GM19025 (cell line): ENCODE data around the gene CFLAR.
"Not testable (repeated sequence)": the region's sequence is repeated elsewhere in the genome, so short reads cannot be mapped to it uniquely, and the experiment has no call there.

Experiments
- ATAC-seq: cut with Tn5 transposase; IDR thresholded peaks from one replicate; pipeline ENCODE4 v1.9.1; 2021; ENCODE audit warnings: mild to moderate bottlenecking, low read depth, moderate library complexity; ENCODE audit not compliant: unreplicated experiment

The CFLAR gene

DNA sequence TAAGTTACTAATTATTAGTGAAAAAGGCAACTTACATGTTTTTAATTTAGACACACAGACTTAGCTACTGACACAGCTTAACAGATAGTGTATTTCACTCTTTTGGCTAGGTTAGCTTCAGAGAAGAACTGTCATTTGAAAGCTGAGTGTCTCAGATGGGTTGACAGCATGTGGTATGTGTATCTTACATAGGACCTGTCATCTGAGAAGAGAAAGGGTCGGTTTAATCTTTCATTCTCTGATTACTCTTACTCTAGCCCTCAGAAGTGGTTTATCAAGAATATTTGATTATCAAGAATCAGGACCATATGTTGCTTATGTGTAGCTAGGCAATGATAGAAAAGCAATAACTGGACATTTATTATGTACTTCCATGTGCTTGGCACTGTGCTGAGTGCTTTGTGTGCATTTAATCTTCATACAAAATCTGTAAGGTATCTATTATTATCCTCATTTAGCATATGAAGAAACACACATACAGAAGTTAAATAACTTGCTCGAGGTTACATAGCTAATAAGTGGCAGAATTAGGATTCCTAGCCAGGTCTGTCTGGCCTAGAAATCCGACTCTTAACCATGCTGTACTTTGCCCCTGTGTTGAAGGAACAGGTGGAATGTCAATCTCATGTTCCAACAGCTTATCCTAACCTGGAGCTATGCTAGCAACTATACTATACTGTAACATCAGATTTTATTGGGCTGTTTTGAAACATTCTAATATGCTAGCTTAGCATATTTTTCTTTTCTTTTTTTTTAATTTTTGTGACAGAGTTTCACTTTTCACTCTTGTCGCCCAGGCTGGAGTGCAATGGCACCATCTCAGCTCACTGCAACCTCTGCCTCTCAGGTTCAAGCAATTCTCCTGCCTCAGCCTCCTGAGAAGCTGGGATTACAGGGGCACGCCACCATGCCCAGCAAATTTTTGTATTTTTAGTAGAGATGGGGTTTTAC lies 28.4 kb downstream of the CFLAR start:
- ATAC-seq: no peak

DNA sequence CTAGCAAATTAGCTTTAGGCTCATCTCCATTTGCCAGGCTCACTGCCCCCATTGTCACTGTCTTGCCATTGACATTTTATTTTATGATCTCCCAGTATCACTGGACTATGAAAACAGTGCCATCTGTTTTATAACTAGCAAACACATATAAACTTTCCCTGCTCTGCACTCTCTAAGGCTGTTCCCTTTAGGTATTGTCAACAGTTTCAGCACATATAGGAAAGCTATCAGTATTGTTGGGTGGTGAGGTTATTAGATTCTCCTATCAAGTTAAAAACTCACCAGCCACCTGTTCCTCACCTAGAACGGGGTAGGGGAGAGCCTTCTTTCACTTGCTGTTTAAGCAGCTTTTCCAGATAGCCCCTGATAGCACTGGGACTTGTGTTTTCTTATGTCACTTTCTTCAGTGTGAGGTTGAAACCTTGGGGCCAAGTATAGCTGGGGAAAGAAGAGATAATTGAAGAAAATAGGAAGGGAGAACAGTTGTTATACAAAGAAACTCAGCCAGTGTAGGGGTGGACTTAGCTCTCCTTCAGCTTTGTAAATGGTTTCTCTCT lies 32.5 kb downstream of the CFLAR start:
- no peak for ATAC-seq

DNA sequence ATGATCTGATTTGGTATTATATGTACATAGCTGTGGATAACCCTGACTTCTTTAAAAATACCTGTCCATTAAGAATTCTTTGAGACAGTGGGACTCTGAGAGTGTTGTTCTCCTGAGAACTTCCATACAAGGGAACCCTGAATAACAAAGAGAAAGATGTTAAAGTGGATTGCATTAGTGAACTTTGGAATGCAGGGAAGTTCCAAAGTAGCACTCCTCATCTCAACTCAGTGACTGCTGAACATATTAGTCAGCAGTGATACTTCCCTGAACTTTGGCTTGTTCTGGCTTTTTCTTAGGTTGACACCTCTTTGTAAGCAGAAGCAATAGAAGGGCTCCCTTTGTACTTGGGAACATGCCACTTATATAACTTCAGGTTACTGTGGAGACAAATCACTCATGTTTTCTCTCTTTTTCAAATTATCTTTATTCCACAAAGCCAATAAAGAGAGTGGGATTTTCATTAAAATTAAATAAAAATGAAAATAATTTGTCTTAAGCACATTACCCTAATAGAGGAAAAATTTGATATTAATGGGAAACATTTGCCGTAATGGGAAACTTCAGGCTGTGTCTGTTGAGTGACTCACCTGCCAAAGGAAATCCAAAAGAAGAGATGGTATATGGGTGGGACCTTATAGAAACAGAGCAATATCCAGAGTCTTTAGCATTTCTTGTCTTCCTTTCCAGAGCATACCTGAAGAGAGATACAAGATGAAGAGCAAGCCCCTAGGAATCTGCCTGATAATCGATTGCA lies 33.3 kb downstream of the CFLAR start:
- no peak for ATAC-seq

DNA sequence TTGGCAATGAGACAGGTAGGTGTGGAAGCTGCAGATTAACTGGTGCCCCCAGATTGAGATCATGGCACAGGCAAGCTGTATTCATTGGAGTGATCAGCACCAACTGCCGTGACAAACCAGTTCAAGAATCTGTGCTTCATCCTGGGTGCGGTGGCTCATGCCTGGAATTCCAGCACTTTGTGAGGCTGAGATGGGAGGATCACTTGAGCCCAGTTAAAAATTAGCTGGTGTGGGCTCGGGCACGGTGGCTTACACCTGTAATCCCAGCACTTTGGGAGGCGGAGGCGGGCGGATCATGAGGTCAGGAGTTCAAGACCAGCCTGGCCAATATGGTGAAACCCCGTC lies 33.8 kb downstream of the CFLAR start:
- not testable (repeated sequence) for ATAC-seq

DNA sequence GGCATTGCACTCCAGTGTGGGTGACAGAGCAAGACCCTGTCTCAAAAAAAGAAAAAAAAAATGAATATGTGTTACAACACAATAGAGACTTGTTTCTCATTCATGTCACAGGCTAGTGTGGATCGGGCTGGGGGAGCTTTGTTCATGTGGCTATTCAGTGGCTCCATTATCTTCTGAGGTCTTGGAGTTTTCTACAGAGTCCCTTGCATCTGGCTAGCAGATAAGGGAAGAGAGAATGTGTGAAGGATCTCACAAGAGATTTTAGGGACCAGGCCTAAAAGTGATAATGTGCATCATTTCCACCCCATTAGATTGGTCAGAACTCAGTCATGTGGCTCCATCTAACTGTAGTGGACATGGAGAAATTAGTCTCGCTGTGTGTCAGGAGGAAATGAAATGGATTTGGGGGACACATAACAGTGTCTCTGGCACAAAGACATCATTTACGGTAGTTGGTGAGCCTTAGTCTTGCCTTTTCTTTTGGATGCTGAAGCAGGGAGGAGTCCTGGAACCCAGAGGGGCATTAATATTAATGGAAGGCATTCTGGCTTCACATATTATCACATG lies 34.6 kb downstream of the CFLAR start:
- ATAC-seq: no peak

DNA sequence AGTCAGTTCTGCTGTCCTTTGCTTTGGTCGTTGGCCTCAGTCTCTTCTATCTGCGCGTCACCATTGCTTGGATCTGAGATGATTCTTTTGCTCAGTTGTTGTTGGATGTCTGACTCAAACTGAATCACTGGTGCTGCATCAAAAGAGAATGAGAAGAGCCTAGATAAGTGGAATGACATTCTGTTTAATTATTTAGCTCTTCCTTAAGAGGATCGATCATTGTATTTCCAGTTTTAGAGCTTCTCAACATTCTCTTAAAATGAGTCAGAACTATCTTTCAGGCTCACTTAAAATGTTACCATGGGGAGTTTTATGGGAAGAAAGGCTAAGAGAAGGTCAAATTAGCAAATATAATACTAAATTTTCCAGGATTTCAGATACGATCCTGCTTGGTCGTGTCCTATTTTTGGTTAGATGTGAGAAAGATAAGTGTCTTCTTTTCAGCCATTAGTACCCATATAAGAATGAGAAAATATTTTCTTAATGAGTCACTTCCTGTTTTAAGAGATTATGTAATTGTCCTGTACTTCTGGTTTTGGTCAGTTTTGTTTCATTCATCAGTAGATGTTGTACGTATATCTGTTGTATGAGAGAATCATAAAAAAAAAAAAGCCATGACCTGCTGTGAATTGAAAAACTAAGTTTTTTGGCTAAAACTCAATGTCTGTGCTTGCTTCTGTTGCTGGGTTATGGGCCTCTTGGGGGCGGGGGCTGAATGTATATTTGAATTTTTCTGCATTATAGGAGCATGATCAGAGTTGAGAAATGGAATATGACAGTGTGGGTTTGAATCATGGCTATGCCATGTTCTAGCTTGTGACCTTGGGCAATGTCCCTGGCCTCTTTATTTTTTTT lies 35.4 kb downstream of the CFLAR start:
- peak; percentile 61 for ATAC-seq

DNA sequence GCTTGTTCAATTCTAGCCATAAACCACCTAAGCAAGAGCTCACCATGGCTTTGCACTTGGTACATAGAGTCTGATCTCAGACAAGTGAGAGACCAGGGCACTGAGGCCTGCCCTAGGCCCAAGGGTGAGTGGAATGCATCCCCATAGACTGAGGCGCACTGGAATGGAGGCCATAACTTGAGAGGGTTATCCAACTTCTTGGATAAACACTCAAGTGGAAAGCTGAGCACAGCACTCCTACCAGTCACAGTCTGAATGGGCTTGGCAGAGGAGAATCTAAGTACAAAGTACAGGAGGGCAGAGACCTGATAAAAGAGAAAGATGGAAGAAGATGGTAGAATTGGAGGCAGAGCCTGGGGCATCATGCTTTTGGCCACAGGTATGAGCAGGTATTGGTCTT lies 36.6 kb downstream of the CFLAR start:
- ATAC-seq: no peak

DNA sequence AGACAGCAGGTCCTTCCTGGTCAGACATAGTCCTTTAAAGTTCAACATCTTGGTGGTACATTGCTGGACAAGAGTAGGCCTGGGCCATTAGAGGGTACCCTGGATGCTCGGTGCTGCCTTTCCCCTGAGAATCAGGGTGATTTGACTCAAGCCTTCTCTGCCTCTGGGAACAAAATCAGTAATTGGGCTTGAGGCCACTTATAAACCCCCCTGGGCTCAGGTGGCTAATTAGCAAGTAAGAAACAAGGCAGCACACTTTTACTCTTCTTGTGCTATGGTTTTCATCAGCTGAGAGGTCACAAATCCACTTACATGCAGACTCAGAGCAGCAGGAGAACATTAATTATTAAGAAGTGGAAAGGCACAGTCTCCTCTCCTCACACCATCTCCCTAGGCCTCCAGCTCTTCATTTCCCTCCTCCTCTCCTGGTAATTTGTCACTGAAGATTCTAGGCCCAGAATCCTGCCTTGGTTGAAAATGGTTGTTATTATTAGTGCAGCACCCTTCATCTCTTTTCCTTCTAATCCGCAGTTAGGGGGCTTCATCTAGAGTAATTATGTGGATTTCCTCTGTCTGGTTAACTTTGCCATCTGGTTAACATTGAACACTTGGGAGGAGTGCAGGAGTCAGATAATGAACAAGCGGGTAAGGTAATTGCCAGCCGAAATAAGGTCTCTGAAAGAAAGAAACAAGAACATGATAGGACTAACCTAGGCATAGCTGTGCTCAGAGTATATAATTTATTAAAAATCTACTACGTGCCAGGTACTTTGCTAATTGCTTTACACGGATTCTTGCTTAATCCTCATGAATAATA lies 37.2 kb downstream of the CFLAR start:
- ATAC-seq: no peak

DNA sequence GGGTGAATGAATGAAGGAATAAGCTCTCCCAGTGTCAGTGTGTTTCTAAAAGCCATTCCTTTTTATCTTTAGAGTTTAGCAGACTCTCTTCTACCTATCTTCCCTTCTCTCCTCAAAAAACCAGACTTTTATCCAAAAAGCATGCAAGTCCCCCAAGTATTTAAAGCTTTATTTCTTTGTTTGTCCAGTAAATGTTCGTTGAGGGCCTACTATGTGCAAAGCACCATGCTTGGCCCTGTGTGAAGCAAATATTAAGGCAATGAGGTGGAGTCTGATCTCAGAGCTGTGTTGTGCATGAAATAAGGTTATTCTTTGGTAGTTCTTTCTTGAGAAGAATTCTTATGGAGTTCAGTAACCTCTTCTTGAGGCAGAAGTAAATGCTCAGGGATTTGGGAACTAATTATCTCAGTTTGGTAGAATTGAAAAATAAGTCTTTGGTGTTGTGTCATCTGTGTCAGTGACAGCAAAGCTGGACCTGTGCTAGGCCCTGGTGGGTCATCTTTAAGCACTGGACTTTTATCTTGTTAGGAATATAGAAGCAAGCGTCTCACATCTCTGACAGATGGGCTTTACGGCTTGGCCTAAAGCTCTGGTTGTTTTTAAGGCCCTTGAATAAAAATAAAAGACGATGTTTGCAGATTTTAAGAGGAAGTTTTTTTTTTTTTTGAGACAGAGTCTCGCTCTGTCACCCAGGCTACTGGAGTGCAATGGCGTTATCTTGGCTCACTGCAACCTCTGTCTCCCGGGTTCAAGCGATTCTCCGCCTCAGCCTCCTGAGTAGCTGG lies 38.8 kb downstream of the CFLAR start:
- no peak for ATAC-seq

DNA sequence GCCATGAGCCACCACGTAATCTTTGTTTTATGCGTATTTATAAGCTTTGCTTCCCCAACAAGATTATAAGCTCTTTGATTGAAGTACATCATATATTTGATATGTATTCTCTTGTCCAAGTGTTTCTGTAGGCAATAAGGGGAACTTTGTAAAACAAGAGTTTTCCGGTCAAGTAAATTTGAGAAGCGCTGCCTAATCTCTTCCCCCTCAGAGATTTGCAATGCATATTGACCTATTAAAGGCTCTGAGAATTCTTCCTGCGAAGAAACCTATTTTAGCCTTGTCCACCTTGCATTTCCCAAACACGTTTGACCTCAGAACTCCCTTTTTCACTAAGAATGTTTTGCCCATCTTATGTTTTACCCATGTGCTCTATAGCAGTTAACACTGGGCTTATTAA lies 40.1 kb downstream of the CFLAR start:
- ATAC-seq: no peak

DNA sequence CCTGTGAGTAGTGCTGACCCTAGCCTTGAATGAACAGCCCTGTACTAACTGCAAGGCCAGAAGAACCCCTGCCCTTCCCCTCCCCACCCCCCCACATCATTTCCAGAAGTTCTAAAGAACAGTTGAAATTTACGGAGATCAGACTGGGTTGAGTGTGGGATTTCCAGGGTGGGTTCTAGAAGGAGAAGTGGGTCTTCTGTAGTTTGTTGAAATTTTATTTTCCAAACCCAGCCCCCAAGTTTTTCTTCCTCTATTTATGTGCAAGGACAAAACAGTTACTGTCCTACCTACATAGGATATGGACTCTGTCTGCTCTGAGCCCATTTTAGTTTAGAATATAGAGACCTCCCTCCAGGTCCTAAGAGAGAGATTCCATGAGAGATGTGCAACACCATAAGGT lies 40.7 kb downstream of the CFLAR start:
- no peak for ATAC-seq

DNA sequence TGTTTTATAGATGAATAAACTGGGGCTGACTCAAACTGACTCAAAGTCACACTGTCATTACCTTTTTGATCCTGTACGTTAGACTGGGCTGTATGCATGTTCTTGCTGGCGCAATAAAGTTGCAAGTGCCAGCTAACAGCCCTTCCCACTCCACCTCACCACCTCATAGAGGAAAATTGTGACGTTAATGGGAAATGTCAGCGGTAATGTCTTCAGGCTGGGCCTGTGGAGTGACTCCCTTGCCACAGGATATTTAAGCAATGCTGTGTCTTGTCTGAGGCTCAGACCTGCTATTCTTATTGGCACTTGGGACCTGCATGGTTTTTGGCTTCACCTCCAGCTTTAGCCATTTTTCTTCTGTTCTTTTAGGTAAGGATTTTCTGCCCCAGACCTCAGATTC lies 41.7 kb downstream of the CFLAR start:
- ATAC-seq: peak; percentile 20

DNA sequence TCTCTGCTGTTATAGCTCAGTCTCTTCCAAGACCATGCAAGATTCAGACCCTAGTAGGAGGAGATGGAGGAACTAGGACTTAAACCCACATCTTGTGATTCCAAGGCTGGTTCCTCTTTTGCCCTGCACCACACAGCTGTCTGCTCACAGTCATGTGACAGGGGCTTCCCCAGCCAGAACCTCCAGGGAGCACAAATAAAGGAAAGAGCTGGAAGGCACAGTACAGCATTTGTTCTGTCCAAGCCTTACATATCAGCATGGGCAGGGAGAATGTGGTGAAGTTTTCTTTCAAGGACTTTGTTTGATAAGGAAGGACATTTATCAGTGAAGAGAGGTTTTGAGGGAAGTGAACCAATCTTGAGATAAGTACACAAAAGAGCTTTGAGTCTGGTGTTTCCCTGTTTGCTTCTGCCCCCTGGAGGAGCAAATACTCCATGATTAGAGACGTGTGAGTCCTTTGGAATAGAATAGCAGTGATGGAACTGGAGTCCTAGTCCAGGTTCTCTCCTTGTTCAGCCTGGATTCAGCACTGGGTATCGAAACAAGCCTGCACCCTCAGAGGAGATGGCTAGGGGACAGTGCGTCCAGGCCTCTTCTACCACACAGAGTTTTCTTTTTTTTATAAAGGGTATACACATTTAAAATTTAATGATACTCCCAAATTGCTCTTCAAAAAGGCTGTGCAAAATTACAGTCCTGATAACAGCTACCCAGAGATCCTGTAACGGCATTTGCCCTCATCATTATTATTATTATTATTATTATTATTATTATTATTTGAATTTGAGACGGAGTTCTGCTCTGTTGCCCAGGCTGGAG lies 42.4 kb downstream of the CFLAR start:
- ATAC-seq: peak; percentile 91

DNA sequence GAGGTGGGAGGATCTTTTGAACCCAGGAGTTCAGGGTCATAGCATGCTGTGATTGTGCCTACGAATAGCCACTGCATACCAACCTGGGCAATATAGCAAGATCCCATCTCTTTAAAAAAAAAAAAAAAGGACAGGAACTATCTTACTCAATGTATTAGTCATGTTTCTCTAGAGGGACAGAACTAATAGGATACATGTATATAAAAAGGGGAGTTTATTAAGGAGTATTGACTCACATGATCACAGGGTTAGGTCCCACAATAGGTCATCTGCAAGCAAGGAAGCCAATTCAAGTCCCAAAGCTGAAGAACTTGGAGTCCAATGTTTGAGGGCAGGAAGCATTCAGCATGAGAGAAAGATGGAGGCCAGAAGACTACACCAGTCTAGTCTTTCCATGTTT lies 48.2 kb downstream of the CFLAR start:
- no peak for ATAC-seq

DNA sequence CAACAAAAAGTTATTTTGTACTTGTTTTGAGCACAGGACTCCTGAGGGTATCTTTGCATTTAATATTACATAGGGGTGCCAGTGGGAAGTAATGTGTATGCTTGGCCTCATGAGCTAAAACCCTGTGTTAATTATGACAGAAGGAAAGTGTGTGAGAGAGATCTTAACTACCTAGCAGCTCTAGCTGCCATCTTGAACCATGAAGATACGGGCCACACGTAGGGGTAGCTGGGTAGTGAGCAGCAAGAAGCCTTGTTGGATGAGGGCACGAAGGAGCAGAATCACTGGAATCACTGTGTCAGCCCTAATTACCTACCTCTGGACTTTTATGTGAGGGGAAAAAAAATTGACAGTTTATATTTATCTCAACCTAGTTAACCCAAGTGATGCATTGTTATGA lies 51.6 kb downstream of the CFLAR start:
- ATAC-seq: no peak

DNA sequence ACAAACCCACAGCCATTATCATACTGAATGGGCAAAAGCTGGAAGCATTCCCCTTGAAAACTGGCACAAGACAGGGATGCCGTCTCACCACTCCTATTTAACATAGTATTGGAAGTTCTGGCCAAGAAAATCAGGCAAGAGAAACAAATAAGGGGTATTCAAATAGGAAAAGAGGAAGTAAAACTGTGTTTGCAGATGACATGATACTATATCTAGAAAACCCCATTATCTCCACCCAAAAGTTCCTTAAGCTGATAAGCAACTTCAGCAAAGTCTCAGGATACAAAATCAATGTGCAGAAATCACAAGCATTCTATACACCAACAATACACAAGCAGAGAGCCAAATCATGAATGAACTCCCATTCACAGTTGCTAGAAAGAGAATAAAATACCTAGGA lies 52.5 kb downstream of the CFLAR start:
- ATAC-seq: not testable (repeated sequence)

DNA sequence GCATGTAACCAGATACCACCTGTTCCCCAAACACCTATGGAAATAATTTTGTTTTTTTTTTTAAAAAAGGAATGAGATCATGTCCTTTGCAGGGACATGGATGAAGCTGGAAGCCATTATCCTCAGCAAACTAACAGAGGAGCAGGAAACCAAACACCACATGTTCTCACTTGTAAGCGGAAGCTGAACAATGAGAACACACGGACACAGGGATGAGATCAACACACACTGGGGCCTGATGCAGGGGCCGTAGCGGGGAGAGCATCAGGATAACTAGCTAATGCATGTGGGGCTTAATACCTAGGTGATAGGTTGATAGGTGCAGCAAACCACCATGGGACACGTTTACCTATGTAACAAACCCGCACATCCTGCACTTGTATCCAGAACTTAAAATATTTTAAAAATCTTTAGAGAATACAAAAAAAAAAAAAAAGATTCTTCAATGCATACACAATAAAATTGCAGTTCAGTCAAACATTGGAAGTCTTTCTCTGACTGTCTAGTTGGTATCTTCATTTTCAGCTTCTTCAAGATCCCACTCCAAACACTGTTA lies 55.4 kb downstream of the CFLAR start:
- ATAC-seq: no peak

DNA sequence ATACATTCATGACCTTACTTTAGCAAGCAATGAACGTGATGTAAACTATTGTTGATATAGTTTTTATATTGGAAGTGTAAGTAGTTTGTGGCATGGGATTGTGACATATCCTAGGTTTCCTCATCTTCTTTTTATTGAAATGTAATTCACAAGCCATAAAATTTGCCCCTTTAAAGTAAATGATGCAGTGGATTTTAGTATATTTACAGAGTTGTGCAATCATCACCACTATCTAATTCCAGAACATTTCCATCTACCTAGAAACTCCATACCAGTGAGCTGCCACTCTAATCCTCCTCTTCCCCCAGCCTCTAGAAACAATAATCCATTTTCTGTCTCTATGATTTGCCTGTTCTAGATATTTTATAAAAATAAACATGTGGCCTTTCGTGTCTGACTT lies 56.3 kb downstream of the CFLAR start:
- ATAC-seq: no peak
